Tracheal epithelial cell (primary cell): ENCODE data around the gene ZNF607. TPM values are rescaled to one million over a fixed set of nuclear protein-coding genes. Genes with fewer than 3 reads are reported as not detected.

Experiments used
- total RNA-seq: library from RNA; depleted of rRNA; stranded (reverse); fragments of >200 nt; gene quantifications from 2 replicates; pipeline ENCODE4 v1.2.1, GENCODE V29; 2014

ZNF607 gene
- total RNA-seq, result 4.6 and 5.5 TPM in 2 replicates

DNA sequence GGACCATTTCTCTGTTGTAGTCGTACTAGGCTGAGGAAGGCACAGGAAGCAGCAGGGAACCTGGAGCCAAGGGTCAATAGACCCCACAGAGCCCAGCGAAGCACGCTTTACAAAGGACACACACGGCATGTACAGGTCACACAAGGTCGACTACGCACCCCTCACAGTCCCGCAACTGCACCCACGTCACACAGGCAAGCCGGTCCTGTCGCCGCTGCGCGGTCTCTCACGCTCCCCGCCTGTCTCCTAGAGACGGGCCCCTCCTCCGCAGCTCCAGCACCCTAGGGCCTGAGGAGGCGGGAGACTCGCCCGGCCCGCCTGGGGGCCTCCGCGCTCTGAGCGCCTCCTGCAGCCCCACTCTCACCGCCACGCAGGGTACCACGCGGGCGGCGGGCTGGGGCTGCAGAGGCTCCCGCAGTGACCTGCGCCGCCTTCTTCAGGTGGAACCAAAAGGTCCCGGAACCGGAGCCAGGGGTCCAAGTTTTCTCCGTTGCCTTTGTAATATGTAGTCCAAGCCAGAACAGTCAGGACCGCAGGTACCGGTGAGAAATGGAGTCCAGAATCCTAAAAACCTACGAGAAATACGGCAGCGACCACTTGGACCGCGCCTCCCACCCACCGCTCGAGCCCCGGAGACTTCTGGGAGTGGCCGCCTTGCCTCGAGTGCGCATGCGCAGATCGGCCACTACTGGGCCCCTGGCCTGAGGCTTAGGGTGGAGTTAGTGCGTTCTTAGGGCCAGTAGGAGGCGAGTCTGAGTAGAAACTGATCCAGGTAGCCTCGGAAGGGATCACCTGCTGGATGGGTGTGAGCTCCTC, at the start of gene ZNF607:
Gene ZNF607, minus strand, starts transcription at position 651 of the 816 bp plus-strand sequence. CDS start 8,143 bp downstream, outside the sequence.

DNA sequence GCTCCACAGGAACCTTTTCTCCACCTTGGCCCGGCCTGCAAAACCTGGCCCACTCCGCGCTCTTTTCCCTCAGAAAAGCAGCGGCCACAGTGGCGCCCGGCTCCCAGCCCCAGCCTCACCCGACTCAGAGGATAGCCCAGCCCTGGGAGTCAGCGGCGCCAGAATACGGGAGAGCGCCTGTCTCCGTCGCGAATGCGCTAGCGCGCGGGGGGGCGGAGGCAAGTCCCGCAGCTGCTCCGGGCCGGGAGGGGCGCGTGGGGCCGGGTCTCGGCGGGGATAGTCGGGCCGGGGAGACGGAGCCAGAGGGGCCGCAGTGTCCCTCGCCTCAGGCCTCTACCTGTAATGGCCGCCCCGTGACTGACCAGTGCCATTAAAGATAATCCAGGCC, 64.3 kb downstream of the ZNF607 start, which contains the start of gene ZFP30:
Gene ZFP30, minus strand, starts transcription at position 165 of the 388 bp plus-strand sequence. CDS start 7,643 bp downstream, outside the sequence.

Other genes starting within 250 kb of the ZNF607 start
- 1.2 and 3.4 TPM in 2 replicates for gene ZNF793, start 212.8 kb downstream of the ZNF607 start, total RNA-seq
- 3.6 and 4.9 TPM in 2 replicates for gene ZNF571, start 125.0 kb downstream of the ZNF607 start, total RNA-seq
- 0.48 TPM in 1 of 2 replicates, not detected in the other for gene ZNF540, start 124.9 kb downstream of the ZNF607 start, total RNA-seq
- 13.7 and 17.5 TPM in 2 replicates for gene ZFP30, start 64.3 kb downstream of the ZNF607 start, total RNA-seq
- gene ZNF573, start 59.8 kb upstream of the ZNF607 start, total RNA-seq, result 3.9 and 5.5 TPM in 2 replicates
- gene WDR87, start 186.8 kb upstream of the ZNF607 start, total RNA-seq, result under 0.01 TPM in 1 of 2 replicates, not detected in the other
- gene SIPA1L3, start 187.4 kb upstream of the ZNF607 start, total RNA-seq, result 5.3 and 15.7 TPM in 2 replicates